ENCODE data around the gene TSC22D2. TPM values are rescaled to one million over a fixed set of nuclear protein-coding genes. Genes with fewer than 3 reads are reported as not detected.

Gene TSC22D2
- total and polyA plus RNA-seq, 2 donors (not counting 3 experiments of a cell fraction or from before 2014, with no cell fraction given): 7.6 to 43.9 TPM

DNA sequence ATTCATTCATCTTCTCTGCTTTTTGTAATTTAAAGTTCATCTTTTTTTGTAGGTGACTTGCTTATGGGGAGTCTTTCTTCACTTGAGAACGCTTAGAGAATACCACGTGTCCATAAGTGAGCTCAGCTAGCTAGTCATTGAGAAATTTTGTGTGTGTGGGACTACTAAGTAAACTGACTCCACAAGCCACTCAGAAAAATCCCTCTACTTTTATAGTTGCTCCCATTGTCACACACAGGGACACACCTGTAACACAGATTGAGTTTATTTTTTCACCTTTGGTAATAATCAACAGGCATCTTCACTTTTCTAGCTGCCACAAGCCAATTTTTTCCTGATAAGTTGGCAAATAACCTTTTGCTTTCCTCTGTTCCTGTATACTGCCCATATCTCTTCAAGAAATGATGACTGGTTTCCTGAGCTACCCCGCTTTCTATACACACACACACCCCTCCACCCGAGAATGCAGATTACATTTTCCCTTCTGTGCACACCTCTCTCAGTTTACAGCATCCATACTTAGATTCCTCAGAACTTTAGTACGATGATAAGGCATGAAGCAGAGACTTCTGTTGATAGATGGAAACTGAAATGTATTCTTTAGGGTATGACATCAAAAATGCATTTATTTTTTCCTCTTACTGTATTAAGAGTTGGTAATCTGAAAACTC is 4.6 kb downstream of the TSC22D2 start:
- TF ChIP-seq JUN (IDR thresholded peaks at IDR 0.05; ENCODE audit: borderline replicate concordance, insufficient read depth, insufficient read length, low read depth) (no peak), MYC (IDR thresholded peaks at IDR 0.05; ENCODE audit: low read depth, low read length) (no peak), POLR2AphosphoS5 (IDR thresholded peaks at IDR 0.05; ENCODE audit: insufficient read depth, low read depth, low read length) (peak; percentile 28), POLR2A (IDR thresholded peaks at IDR 0.05; ENCODE audit: low read depth, low read length) (no peak), FOS (IDR thresholded peaks at IDR 0.05; ENCODE audit: borderline replicate concordance, insufficient read depth, low read length) (peak; percentile 33), GATA2 (IDR thresholded peaks at IDR 0.05; ENCODE audit: insufficient read depth, insufficient read length, low read depth, low read length) (peak; percentile 73), MAX (IDR thresholded peaks at IDR 0.05; ENCODE audit: insufficient read depth, insufficient read length) (peak; percentile 68), EZH2 (IDR thresholded peaks at IDR 0.05; ENCODE audit: borderline replicate concordance, low read depth, low read length, severe bottlenecking) (no peak), CTCF (IDR thresholded peaks at IDR 0.05; ENCODE audit: extremely low read depth in 1 of 2, insufficient read depth in 1 of 2, low read depth in 1 of 2, low read length in 2 of 2) (no peak)
- Histone ChIP-seq H3K9ac (replicated peaks; ENCODE audit: extremely low read depth, insufficient read depth, low read length) (peak overlapping the region; percentile 96), H3K27me3 (ENCODE audit: control insufficient read depth in 2 of 2, insufficient read depth in 2 of 2, low read length in 2 of 2) (no peaks in the 10 kb centered on the region), H3K36me3 (ENCODE audit: control insufficient read depth in 2 of 2, extremely low read depth in 1 of 2, insufficient read depth in 2 of 2, low read length in 2 of 2) (peaks cover 0 to 6% of the 10 kb centered on the region in 2 experiments), H3K27ac (ENCODE audit: insufficient read depth, low read depth, low read length) (peak overlapping the region; percentile 26), H3K79me2 (ENCODE audit: control insufficient read depth, insufficient read depth, low read length) (peaks cover 88% of the 10 kb centered on the region), H3K4me2 (ENCODE audit: insufficient read depth, low read length) (peak overlapping the region; percentile 99), H3K4me1 (ENCODE audit: control insufficient read depth, extremely low read depth, insufficient read depth, low read length) (peaks cover 36% of the 10 kb centered on the region), H2AFZ (ENCODE audit: low read depth, low read length) (no peak overlapping the region), H3K9me3 (replicated peaks; ENCODE audit: control insufficient read depth, insufficient read depth, low read length) (no peaks in the 10 kb centered on the region), H3K9me1 (replicated peaks; ENCODE audit: control insufficient read depth, extremely low read depth, insufficient read depth, low read length) (no peaks in the 10 kb centered on the region), H4K20me1 (replicated peaks; ENCODE audit: control insufficient read depth, extremely low read depth, insufficient read depth, low read length) (peaks cover 22% of the 10 kb centered on the region), H3K4me3 (replicated peaks in 1 of 3; ENCODE audit: insufficient read depth in 1 of 3, low read depth in 1 of 3, low read length in 3 of 3) (peak overlapping the region; percentile 43 to 99 (median 80))
- peak; percentile 72 for DNase-seq (ENCODE audit: low read depth, low spot score)
- dilution Hi-C loops (cut with MboI; ENCODE audit: extremely low pct_ligation_motif_present, low sequenced_read_pairs): loop anchor here (25.0 kb wide), 1 partner anchor 175 kb away; no protein-coding TSS in a partner anchor
- no TSS peak for BruUV-seq (replicated peaks)
- FAIRE-seq: peak; percentile 37
- POLR2A ChIA-PET: interaction anchor here (0.7 to 1.2 kb wide), 2 partner anchors 41 to 185 kb away, joined by 3 to 4 read pairs; no protein-coding TSS in a partner anchor
- CTCF ChIA-PET: interaction anchor here (0.8 to 10.0 kb wide), 14 partner anchors 12 to 475 kb away, joined by 3 to 219 read pairs (median 3); no protein-coding TSS in a partner anchor
- intact Hi-C loops (cut with micrococcal nuclease): loop anchor here (2.0 to 10.0 kb wide), 2 partner anchors 18 to 352 kb away; partner anchors contain the start of gene SIAH2

Data from endothelial cell of umbilical vein (primary cell).